ENCODE measurements around the gene ACSM5. TPM values are rescaled to one million over a fixed set of nuclear protein-coding genes. Genes with fewer than 3 reads are reported as not detected.
A peak's percentile ranks its signal among the peaks of the same experiment; 100 is the strongest.

The ACSM5 gene
- total and polyA plus RNA-seq, 2 experiments from 2014 or later: not detected

- Mint-ChIP-seq H3K9me3 (no peaks in the 10 kb centered on the region), H3K4me1 (peaks cover 5% of the 10 kb centered on the region), H3K27ac (no peak overlapping the region), H3K4me3 (no peak overlapping the region), H3K27me3 (ENCODE audit: insufficient read depth, low read depth, poor library complexity) (peaks cover 6% of the 10 kb centered on the region), H3K36me3 (ENCODE audit: low read depth) (no peaks in the 10 kb centered on the region)
- no peak for ATAC-seq
- Histone ChIP-seq H3K79me2 (replicated peaks; ENCODE audit: insufficient read depth) (no peaks in the 10 kb centered on the region), H3K36me3 (ENCODE audit: insufficient read depth) (no peaks in the 10 kb centered on the region), H3K27ac (ENCODE audit: low read depth) (no peak overlapping the region), H3K9me2 (ENCODE audit: insufficient read depth) (no peaks in the 10 kb centered on the region), H3K4me2 (no peak overlapping the region), H3K27me3 (ENCODE audit: insufficient read depth) (no peaks in the 10 kb centered on the region), H4K20me1 (replicated peaks; ENCODE audit: insufficient read depth) (no peaks in the 10 kb centered on the region), H3F3A (replicated peaks; ENCODE audit: low read depth) (no peaks in the 10 kb centered on the region), H2AFZ (peak overlapping the region; percentile 89; the same call in 1 of the 2 replicates), H3K4me3 (no peak overlapping the region), H3K4me1 (ENCODE audit: insufficient read depth) (peaks cover 2% of the 10 kb centered on the region; the same call in 1 of the 2 replicates)
- TF ChIP-seq CREB1 (CRISPR knock-in tag; IDR thresholded peaks at IDR 0.05; ENCODE audit: low read depth) (no peak), STAT1 (IDR thresholded peaks at IDR 0.05; ENCODE audit: unreplicated experiment) (no peak), POLR2AphosphoS5 (IDR thresholded peaks at IDR 0.05; ENCODE audit: low read depth) (no peak), EZH2phosphoT487 (IDR thresholded peaks at IDR 0.05; ENCODE audit: unreplicated experiment) (no peak), JUNB (IDR thresholded peaks at IDR 0.05; ENCODE audit: unreplicated experiment) (no peak)
- TF ChIP-seq, protein P1, sequence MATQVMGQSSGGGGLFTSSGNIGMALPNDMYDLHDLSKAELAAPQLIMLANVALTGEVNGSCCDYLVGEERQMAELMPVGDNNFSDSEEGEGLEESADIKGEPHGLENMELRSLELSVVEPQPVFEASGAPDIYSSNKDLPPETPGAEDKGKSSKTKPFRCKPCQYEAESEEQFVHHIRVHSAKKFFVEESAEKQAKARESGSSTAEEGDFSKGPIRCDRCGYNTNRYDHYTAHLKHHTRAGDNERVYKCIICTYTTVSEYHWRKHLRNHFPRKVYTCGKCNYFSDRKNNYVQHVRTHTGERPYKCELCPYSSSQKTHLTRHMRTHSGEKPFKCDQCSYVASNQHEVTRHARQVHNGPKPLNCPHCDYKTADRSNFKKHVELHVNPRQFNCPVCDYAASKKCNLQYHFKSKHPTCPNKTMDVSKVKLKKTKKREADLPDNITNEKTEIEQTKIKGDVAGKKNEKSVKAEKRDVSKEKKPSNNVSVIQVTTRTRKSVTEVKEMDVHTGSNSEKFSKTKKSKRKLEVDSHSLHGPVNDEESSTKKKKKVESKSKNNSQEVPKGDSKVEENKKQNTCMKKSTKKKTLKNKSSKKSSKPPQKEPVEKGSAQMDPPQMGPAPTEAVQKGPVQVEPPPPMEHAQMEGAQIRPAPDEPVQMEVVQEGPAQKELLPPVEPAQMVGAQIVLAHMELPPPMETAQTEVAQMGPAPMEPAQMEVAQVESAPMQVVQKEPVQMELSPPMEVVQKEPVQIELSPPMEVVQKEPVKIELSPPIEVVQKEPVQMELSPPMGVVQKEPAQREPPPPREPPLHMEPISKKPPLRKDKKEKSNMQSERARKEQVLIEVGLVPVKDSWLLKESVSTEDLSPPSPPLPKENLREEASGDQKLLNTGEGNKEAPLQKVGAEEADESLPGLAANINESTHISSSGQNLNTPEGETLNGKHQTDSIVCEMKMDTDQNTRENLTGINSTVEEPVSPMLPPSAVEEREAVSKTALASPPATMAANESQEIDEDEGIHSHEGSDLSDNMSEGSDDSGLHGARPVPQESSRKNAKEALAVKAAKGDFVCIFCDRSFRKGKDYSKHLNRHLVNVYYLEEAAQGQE (IDR thresholded peaks at IDR 0.05; ENCODE audit: unreplicated experiment): no peak
- TF ChIP-seq, protein P2, sequence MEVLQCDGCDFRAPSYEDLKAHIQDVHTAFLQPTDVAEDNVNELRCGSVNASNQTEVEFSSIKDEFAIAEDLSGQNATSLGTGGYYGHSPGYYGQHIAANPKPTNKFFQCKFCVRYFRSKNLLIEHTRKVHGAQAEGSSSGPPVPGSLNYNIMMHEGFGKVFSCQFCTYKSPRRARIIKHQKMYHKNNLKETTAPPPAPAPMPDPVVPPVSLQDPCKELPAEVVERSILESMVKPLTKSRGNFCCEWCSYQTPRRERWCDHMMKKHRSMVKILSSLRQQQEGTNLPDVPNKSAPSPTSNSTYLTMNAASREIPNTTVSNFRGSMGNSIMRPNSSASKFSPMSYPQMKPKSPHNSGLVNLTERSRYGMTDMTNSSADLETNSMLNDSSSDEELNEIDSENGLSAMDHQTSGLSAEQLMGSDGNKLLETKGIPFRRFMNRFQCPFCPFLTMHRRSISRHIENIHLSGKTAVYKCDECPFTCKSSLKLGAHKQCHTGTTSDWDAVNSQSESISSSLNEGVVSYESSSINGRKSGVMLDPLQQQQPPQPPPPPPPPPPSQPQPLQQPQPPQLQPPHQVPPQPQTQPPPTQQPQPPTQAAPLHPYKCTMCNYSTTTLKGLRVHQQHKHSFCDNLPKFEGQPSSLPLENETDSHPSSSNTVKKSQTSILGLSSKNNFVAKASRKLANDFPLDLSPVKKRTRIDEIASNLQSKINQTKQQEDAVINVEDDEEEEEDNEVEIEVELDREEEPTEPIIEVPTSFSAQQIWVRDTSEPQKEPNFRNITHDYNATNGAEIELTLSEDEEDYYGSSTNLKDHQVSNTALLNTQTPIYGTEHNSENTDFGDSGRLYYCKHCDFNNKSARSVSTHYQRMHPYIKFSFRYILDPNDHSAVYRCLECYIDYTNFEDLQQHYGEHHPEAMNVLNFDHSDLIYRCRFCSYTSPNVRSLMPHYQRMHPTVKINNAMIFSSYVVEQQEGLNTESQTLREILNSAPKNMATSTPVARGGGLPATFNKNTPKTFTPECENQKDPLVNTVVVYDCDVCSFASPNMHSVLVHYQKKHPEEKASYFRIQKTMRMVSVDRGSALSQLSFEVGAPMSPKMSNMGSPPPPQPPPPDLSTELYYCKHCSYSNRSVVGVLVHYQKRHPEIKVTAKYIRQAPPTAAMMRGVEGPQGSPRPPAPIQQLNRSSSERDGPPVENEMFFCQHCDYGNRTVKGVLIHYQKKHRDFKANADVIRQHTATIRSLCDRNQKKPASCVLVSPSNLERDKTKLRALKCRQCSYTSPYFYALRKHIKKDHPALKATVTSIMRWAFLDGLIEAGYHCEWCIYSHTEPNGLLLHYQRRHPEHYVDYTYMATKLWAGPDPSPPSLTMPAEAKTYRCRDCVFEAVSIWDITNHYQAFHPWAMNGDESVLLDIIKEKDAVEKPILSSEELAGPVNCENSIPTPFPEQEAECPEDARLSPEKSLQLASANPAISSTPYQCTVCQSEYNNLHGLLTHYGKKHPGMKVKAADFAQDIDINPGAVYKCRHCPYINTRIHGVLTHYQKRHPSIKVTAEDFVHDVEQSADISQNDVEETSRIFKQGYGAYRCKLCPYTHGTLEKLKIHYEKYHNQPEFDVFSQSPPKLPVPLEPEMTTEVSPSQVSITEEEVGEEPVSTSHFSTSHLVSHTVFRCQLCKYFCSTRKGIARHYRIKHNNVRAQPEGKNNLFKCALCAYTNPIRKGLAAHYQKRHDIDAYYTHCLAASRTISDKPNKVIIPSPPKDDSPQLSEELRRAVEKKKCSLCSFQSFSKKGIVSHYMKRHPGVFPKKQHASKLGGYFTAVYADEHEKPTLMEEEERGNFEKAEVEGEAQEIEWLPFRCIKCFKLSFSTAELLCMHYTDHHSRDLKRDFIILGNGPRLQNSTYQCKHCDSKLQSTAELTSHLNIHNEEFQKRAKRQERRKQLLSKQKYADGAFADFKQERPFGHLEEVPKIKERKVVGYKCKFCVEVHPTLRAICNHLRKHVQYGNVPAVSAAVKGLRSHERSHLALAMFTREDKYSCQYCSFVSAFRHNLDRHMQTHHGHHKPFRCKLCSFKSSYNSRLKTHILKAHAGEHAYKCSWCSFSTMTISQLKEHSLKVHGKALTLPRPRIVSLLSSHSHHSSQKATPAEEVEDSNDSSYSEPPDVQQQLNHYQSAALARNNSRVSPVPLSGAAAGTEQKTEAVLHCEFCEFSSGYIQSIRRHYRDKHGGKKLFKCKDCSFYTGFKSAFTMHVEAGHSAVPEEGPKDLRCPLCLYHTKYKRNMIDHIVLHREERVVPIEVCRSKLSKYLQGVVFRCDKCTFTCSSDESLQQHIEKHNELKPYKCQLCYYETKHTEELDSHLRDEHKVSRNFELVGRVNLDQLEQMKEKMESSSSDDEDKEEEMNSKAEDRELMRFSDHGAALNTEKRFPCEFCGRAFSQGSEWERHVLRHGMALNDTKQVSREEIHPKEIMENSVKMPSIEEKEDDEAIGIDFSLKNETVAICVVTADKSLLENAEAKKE (CRISPR knock-in tag; IDR thresholded peaks at IDR 0.05): no peak
- TF ChIP-seq, protein P3, sequence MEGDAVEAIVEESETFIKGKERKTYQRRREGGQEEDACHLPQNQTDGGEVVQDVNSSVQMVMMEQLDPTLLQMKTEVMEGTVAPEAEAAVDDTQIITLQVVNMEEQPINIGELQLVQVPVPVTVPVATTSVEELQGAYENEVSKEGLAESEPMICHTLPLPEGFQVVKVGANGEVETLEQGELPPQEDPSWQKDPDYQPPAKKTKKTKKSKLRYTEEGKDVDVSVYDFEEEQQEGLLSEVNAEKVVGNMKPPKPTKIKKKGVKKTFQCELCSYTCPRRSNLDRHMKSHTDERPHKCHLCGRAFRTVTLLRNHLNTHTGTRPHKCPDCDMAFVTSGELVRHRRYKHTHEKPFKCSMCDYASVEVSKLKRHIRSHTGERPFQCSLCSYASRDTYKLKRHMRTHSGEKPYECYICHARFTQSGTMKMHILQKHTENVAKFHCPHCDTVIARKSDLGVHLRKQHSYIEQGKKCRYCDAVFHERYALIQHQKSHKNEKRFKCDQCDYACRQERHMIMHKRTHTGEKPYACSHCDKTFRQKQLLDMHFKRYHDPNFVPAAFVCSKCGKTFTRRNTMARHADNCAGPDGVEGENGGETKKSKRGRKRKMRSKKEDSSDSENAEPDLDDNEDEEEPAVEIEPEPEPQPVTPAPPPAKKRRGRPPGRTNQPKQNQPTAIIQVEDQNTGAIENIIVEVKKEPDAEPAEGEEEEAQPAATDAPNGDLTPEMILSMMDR (conservative IDR thresholded peaks at IDR 0.05; ENCODE audit: low read depth in 2 of 2): no peak
- DNase-seq (ENCODE audit: low spot score): no peak
These were observed 27.0 kb upstream of the ACSM5 start for GRCh38 chr16:20382202-20382948.

Measured in GM23338 (cell line).